Measurements from ENCODE around the gene ARHGAP42.

The ARHGAP42 gene

DNA sequence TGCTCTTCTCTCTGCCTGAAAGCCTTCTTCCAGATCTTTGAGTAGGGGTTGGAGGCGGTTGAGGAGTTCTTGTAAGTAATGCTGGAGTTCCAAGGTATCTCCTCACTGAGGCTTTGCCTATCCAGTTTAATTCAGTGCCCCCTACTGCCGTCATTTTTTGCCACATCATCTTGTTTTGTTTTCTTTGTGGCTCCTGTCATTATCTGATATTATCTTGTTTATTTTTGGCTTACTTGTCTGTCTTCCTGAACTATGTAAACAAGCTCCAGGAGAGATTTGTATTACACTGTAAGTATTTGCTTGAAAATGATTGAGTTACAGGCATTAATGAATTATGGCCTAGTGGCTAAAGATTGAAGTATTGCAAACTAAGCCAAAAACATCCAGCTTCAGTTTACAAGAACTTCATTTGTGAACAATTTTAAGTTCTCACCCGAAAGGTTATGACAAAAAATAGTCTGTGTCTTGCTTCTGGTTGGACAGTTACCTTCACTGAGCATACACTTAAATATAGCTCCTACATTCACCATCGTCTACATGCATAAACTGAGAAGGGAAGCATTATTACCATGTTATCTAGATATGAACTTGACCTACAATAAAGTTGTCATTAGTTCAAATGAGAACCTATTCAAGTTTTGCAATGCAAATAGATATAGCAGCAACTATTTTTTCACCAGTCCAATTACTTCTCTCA is 154.8 kb downstream of the ARHGAP42 start:
- no peak for DNase-seq

DNA sequence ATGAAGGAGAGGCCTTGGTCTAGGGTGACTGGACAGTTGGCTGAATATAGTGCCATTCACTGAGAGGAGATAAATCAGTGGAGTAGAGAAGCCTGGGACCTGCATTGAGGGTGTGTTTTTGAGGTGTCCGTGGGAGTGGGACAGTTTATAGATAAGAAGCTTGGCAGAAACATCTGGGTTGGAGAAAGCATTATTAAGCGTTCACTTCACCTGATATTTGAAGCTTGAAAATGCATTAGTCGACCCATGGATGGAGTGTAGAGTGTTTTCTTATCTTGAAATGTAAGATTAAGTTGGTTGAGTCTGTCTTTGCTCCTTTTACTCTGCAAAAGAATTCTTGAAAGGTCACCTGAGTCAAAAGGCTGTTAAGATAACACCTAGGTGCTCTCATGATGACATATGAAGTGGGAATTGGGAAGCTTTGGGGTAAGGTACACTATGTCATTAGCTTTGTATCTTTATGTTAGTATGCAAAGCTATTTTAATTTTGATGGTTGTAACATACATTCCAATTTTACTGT is 160.7 kb downstream of the ARHGAP42 start:
- DNase-seq = no peak

- DNase-seq = no peak
Observed at GRCh38 chr11:100849009-100849900, 162.2 kb downstream of the ARHGAP42 start.

- no peak for DNase-seq
Observed at GRCh38 chr11:100849901-100850235, 162.8 kb downstream of the ARHGAP42 start.

DNA sequence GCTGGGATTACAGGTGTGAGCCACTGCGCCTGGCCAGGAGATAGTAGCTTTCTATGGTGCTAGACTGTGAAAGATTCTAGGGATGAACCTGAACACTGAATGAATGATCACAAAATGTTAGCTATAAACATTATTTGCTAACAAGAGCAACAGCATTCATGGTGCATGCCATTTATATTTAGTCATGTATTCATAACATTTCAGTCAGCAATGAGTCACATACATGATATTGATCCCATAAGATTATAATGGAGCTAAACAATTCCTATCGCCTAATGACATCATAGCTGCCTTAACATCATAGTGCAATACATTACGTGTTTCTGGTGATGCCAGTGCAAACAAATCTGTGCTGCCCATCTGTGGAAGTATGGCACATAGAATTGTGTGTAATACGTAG is 164.1 kb downstream of the ARHGAP42 start:
- no peak for DNase-seq

DNA sequence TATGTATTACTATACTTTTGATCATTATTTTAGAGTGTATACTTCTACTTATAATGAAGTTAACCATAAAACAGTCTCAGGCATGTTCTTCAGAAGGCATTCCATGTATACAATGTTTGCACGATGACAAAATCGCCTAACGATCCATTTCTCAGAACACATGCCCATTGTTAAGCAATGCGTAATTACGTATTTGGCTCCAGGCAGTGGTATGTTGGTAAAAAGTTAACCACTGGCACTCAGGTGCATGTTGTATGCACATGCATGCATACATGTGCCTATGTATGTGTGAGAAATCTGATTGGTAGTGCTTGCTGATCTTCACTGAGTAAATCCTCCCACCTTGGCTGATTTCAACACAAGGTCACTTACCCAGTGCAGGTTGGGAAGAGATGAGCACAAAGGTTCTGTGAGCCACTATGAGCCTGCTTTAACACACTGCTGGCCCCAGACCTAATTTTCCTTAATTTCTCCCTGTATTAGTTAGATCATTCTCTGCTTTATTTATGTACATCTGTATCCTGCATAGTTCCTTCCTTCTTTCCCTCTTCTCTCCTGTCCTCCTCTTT is 164.6 kb downstream of the ARHGAP42 start:
- DNase-seq = no peak

- no peak for DNase-seq
Observed at GRCh38 chr11:100855466-100856067, 168.5 kb downstream of the ARHGAP42 start.

- no peak for DNase-seq
Observed at GRCh38 chr11:100857236-100858005, 170.3 kb downstream of the ARHGAP42 start.

DNA sequence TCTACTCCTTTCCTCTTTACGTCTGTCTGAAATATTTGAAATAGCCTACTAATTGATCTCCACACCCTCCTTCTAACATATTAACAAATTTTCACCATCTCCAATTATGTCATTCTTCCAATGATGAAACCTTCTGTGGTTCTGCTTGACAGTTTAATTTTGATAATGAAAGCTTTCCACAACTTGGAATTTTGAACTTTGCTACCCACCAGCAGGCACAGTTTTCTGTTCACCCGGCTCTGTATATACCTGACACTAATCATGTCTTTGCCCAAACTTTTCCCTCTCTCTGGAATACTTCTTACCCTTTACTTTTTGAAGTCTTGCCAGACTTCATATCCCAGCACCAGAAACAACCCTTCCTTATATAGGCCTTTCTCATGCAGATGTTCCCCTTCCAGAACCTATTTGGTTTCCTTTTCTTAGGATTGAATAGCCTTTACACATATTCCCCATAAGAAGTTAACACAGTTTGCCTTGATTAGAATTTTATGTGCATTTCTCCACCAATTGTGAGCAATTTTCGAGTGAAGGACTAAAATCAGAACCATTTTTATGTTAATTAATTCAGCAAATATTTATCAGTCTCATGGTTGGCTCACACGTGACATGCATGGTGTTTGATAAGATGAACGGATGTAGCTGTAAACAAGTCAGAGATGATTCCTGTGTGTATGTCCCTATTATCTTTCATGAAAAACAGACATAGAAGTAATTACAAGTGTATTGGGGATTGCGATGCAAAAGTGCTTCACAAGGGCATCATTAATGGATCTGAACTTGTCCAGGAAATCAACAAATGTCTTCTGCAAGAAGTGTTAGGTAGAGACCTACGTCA is 173.4 kb downstream of the ARHGAP42 start:
- DNase-seq = no peak

GRCh38 chr11:100861212-100861611 is 174.1 kb downstream of the ARHGAP42 start:
- DNase-seq = no peak

DNA sequence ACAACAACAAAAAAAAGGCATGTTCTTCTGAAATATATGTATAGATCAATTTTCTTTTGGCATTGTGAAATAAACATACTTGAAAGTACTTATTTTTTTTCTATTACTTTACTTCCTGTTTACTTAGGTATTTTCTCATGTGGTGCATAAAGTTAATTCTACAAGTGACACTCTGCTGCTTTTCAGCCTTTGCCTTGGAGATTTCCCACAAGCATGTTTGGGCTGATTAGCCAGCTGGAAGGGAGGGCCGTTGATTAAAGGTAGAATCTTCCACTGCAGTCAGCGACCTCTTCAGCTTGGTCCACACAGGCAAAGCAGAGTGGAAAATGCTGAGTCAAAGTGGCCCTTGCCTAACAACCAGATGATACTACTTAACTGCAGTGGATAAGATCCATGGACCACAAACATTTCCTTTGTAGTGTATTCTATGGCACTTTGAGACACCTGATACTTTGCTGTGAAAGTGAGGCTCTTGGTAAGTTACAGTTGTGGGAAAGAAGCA is 176.0 kb downstream of the ARHGAP42 start:
- DNase-seq = no peak

DNA sequence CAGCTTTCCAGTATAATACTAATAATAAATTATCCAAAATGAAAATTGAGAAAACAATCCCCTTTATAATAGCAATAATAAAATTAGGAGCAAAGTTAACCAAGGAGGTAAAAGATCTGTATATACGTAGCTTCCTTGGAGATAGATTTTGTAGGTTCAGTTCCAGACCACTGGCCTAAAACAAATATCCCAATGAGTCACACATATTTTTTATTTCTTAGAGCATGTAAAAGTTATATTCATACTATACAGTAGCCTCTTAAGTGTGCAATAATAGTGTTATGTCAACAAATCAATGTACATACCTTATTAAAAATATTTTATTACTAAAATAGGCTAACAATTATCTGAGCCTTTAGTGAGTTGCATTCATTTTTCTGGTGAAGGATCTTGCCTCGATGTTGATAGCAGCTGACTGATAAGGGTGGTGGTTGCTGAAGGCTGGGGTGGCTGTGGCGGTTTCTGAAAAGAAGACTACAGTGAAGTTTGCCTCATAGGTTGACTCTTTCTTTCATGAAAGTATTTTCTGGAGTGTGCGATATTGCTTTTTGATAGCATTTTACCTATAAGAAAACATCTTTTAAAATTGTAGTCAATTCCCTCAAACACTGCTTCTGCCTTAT is 178.5 kb downstream of the ARHGAP42 start:
- no peak for DNase-seq

- no peak for DNase-seq
Observed at GRCh38 chr11:100866453-100866852, 179.4 kb downstream of the ARHGAP42 start.

GRCh38 chr11:100867606-100868005 is 180.5 kb downstream of the ARHGAP42 start:
- no peak for DNase-seq

GRCh38 chr11:100869328-100869727 is 182.2 kb downstream of the ARHGAP42 start:
- DNase-seq = no peak

DNA sequence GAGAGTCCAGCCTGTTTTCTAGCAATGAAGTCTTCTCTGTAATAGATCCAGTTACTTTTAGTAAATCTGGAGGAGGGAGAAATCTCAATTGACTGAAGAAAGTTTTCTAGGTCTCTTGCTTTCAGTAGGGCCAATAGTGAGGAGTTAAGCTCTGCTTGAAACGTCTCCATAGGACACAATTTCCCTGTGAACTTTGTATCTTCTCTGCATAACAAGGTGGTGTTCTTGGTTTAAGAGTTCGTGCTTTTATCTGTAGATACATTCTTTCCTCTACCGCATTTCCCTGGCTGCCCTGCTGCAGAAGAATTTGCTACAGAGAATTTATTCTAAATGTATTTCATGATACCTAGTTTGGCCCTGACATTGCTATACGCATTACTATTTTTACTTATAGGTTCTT is 183.1 kb downstream of the ARHGAP42 start:
- DNase-seq = no peak

GRCh38 chr11:100872951-100873740 is 186.1 kb downstream of the ARHGAP42 start:
- DNase-seq = peak; percentile 6

GRCh38 chr11:100874203-100874602 is 187.1 kb downstream of the ARHGAP42 start:
- no peak for DNase-seq

DNA sequence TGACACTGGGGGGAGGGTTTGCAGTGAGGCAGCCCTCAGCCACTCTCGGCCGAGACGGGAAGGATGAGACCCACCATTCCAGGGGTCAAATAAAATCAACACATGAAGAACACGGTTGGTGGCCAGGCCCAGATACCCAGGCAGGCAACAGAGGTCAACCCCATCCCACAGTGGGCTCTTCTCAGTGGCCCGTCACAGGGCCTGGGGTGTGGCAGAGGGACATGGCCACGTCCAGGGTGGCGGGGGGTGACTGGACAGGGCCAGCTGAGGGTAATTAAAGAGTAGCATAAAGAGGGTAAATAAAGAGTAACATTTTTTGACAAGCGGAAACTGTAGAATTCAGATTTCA is 188.4 kb downstream of the ARHGAP42 start:
- no peak for DNase-seq
